NB4 (cell line): ENCODE results near the gene KCNG2.

Experiments used
- MYC ChIP-seq: IDR thresholded peaks from 2 replicates; pipeline ENCODE4 v1.6.1; 2011; ENCODE audit warnings: low read depth, low read length
- POLR2A ChIP-seq: IDR thresholded peaks from 2 replicates; pipeline ENCODE4 v1.6.1; 2011; ENCODE audit warnings: mild to moderate bottlenecking; ENCODE audit not compliant: insufficient read length; ENCODE audit errors: extremely low read depth
- TF ChIP-seq, protein P1 (sequence below): IDR thresholded peaks from one replicate; pipeline ENCODE4 v1.5.1; 2012; ENCODE audit warnings: low read depth, low read length

DNA sequence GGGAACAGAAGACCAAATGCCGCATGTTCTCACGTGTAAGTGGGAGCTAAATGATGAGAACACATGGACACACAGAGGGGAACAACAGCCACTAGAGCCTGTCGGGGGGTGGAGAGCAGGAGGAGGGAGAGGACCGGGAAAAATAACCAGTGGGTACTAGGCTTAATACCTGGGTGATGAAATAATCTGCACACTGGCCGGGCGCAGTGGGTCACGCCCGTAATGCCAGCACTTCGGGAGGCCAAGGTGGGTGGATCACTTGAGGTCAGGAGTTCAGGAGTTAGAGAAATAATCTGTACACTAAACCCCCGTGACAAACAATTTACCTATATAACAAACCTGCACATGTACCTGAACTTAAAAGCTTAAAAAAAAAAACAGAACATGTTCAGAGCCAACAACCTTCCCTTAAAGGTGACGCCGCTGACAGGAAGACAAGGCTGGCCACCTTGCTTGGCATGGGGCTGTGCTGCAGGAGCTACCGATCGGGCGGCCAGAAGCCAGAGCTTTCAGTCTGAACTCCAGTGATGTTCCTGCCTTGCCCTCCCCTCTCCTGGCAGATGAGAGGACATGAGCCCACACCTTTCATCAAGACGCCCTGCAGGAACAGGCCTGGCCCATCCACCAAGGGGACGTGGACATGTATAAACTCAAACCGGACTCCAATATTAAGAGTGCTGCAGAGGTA lies 142.5 kb downstream of the KCNG2 start:
- TF ChIP-seq, protein P1, sequence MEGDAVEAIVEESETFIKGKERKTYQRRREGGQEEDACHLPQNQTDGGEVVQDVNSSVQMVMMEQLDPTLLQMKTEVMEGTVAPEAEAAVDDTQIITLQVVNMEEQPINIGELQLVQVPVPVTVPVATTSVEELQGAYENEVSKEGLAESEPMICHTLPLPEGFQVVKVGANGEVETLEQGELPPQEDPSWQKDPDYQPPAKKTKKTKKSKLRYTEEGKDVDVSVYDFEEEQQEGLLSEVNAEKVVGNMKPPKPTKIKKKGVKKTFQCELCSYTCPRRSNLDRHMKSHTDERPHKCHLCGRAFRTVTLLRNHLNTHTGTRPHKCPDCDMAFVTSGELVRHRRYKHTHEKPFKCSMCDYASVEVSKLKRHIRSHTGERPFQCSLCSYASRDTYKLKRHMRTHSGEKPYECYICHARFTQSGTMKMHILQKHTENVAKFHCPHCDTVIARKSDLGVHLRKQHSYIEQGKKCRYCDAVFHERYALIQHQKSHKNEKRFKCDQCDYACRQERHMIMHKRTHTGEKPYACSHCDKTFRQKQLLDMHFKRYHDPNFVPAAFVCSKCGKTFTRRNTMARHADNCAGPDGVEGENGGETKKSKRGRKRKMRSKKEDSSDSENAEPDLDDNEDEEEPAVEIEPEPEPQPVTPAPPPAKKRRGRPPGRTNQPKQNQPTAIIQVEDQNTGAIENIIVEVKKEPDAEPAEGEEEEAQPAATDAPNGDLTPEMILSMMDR = no peak
- TF ChIP-seq POLR2A = no peak
- no peak for TF ChIP-seq MYC
